Mononuclear cell (primary cell): ENCODE measurements around the gene FRZB. TPM values are rescaled to one million over a fixed set of nuclear protein-coding genes. Genes with fewer than 3 reads are reported as not detected.

ENCODE experiments used
- H3K27me3 ChIP-seq: 2 replicates; pipeline ENCODE4 v1.6.0; 2011; ENCODE audit warnings: low read length, control low read depth; ENCODE audit not compliant: insufficient read depth
- H3K4me1 ChIP-seq: 2 replicates; pipeline ENCODE4 v1.5.1; 2011; ENCODE audit warnings: mild to moderate bottlenecking, low read length, control low read depth; ENCODE audit not compliant: insufficient read depth
- H3K4me3 ChIP-seq: 2 replicates; pipeline ENCODE4 v1.5.1; 2011; ENCODE audit warnings: mild to moderate bottlenecking, low read length, moderate library complexity
- H3K9me3 ChIP-seq: 2 replicates; pipeline ENCODE4 v1.5.1; 2011; ENCODE audit warnings: low read depth, mild to moderate bottlenecking, control low read depth, low read length
- total RNA-seq: library from RNA; depleted of rRNA; stranded (reverse); fragments of >200 nt; gene quantifications from one replicate; pipeline ENCODE4 v1.2.3, GENCODE V29; 2012

FRZB gene
- total RNA-seq, 1 donor: under 0.01 TPM

DNA sequence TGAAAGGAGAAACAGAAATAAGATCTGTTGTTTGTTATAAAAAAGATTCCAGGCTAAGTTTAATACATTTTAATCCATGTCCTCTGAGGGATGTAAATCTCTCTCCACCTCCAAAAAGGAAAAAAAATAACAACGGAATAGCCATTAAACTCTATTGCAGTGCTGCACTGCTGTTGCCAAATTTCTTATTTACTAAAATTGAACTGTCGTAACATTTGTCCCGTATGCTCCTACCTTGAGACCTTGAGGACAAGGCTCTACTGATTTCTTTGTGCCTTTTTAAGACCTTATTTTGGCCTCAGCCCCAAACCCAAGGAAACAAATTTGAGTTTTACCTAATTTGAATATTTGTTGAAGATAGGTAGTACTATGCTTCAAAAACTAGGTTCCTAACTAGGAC, 56.4 kb downstream of the FRZB start:
- H3K4me1 ChIP-seq: no peaks in the 10 kb centered on the region
- H3K27me3 ChIP-seq: peaks cover 8% of the 10 kb centered on the region
- no peaks in the 10 kb centered on the region for H3K9me3 ChIP-seq
- H3K4me3 ChIP-seq: no peak overlapping the region

DNA sequence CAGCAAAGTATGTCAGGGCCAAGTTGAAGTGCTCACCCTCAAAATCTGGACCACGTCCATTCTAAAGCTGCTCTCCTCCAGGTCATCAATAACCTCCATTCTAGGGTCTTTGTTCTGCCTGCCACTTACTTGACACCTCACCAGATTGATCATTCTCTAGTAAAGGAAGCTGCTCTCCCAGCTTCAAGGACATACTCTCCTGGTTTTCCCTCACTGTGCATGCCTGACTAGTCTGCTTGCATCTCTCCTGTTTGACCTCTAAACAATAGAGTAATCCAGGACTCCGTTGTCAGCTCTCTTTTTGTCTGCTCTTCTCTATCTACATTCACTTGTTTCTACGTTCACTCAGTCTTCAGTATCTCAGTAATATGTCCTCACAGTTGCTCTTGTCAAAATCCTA, 59.1 kb downstream of the FRZB start:
- Histone ChIP-seq H3K4me1 (no peaks in the 10 kb centered on the region), H3K4me3 (no peak overlapping the region), H3K9me3 (no peaks in the 10 kb centered on the region), H3K27me3 (peaks cover 5% of the 10 kb centered on the region)

DNA sequence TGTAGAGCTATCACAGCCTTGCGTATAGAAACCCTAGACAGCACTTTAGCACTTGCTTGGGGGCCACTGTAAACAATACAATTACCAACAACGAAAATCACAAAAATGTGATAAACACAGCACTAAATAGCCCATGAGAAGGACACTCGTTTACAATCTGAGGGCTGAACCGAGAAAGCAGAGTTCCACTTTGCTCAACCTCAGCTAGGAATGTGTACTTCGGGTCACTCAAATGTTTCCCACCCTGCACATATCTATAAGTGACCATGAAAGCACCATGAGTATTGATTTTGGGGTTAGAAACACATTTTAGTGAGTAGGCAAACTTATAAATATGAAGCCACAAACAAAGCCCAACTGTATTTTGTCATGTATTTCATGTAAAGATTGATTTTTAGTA, 62.3 kb downstream of the FRZB start:
- Histone ChIP-seq H3K4me3 (no peak overlapping the region), H3K4me1 (no peaks in the 10 kb centered on the region), H3K27me3 (peaks cover 8% of the 10 kb centered on the region), H3K9me3 (no peaks in the 10 kb centered on the region)

DNA sequence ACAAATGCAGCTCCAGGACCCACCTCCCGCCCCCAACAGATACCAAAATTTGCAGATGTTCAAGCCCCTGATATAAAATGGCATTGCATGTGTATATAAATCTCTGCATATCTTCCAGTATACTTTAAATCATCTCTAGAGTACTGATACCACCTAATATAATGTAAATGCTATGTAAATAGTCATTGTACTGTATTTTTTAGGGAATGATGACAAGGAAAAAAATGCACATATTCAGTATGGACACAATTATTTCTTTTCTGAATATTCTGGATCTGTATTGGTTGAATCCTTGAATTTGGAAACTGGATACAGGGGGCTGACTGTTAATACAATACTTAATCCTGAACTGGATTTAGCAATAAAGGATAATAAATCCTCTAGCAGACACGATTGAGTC, 67.7 kb downstream of the FRZB start:
- H3K9me3 ChIP-seq: no peaks in the 10 kb centered on the region

GRCh38 chr2:182792441-182792840, 74.0 kb downstream of the FRZB start:
- H3K9me3 ChIP-seq: no peaks in the 10 kb centered on the region

More for the DNA sequence above, 67.7 kb downstream of the FRZB start:
- Histone ChIP-seq H3K27me3 (peaks cover 3% of the 10 kb centered on the region), H3K4me3 (no peak overlapping the region), H3K4me1 (no peaks in the 10 kb centered on the region)

DNA sequence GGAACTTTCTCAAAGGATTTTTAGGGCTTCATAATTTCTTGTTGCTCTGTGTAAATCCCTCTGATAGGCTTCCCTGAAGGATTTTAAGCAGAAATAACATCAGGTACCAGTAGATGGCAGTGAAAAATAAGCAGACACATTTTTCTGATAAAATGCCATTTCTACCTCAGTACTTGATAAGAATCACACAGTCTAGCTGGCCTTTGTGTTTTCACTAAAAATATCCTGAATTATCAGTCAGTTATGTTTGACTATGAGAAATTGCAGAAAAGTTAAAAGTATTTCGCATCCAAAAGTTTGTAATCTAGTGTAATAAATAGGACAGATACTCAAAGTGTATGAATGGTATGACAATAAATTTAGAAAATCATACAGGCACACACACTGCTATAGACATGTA, 81.7 kb downstream of the FRZB start:
- no peaks in the 10 kb centered on the region for H3K27me3 ChIP-seq
- H3K4me3 ChIP-seq: no peak overlapping the region
- H3K9me3 ChIP-seq: no peaks in the 10 kb centered on the region
- no peaks in the 10 kb centered on the region for H3K4me1 ChIP-seq

More at GRCh38 chr2:182792441-182792840, 74.0 kb downstream of the FRZB start:
- Histone ChIP-seq H3K27me3 (no peaks in the 10 kb centered on the region), H3K4me1 (no peaks in the 10 kb centered on the region), H3K4me3 (no peak overlapping the region)

DNA sequence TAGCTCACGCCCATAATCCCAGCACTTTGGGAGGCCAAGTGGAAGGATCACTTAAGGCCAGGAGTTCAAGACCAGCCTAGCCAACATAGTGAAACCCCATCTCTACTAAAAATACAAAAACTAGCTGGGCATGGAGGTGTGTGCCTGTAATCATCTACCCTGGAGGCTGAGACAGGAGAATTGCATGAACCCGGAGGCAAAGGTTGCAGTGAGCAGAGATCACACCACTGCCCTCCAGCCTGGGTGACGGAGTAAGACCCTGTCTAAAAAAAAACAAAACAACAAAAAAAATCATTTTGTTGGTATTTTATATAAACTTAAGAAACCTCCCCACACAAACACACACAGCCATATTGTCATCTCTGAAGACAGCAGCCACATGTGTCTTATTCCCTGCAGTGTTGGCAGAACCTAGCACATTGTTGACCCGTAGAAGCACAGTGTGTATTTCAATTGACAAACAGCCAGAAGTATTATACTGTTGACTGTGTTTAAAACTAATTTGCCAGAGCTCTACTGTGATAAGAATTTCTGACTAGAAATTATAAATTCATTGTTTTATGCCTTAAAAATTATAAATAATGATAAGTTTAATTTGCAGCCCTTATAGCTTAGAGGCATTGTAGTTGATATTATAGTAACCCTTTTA, 82.3 kb downstream of the FRZB start:
- H3K4me3 ChIP-seq: no peak overlapping the region
- H3K4me1 ChIP-seq: no peaks in the 10 kb centered on the region
- no peaks in the 10 kb centered on the region for H3K9me3 ChIP-seq
- H3K27me3 ChIP-seq: no peaks in the 10 kb centered on the region

Other genes starting within 250 kb of the FRZB start
- gene DNAJC10, start 150.4 kb downstream of the FRZB start, total RNA-seq: 47.6 TPM
- gene NCKAP1, start 171.8 kb upstream of the FRZB start, total RNA-seq: 8.8 TPM
- gene DUSP19, start 212.1 kb upstream of the FRZB start, total RNA-seq: 0.42 TPM